ENCODE data around the gene KRTCAP2.

GRCh38 chr1:155123801-155124200 is 49.3 kb downstream of the KRTCAP2 start:
- no peak for TF ChIP-seq POLR2A (IDR thresholded peaks at IDR 0.05)
- TF ChIP-seq CTCF (IDR thresholded peaks at IDR 0.05), result no peak

Measured in lower leg skin (tissue), 3 donors.